GM04503 (cell line): ENCODE results near the gene SLC26A1.
"Not testable (repeated sequence)": the region's sequence is repeated elsewhere in the genome, so short reads cannot be mapped to it uniquely, and the experiment has no call there.

ENCODE experiments used
- DNase-seq: peaks from one replicate; pipeline ENCODE4 v3.0.0-alpha.2; 2012; ENCODE audit warnings: low read depth

SLC26A1 gene

DNA sequence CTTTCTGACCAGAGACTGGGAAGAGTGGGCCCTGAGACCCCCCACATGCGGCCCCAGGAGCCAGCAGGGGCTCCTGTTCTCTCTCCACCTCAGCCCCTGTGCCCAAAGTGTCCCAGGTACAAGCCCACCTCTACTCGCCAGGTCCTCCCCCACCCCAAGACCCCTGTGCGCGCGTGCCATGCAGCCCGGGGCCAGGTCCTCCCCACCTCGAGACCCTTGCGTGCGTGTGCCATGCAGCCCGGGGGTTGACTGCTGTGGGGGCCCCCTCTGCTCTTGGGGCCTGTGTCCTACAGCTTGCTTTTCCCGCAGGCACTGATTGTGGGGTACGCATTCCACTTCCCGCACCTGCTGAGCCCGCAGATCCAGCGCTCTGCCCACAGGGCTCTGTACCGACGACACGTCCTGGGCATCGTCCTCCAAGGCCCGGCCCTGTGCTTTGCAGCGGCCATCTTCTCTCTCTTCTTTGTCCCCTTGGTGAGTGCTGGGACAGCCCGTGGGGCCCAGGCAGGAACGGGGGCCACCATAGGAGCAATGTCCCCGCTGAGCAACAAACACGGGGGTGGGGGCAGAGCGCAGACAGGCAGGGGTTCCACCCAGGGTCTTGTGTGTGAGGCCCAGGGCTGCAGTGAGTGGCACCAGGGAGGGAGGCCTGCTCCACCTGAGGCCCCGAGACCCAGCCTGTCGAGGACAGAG lies 40.2 kb downstream of the SLC26A1 start:
- DNase-seq, result no peak

DNA sequence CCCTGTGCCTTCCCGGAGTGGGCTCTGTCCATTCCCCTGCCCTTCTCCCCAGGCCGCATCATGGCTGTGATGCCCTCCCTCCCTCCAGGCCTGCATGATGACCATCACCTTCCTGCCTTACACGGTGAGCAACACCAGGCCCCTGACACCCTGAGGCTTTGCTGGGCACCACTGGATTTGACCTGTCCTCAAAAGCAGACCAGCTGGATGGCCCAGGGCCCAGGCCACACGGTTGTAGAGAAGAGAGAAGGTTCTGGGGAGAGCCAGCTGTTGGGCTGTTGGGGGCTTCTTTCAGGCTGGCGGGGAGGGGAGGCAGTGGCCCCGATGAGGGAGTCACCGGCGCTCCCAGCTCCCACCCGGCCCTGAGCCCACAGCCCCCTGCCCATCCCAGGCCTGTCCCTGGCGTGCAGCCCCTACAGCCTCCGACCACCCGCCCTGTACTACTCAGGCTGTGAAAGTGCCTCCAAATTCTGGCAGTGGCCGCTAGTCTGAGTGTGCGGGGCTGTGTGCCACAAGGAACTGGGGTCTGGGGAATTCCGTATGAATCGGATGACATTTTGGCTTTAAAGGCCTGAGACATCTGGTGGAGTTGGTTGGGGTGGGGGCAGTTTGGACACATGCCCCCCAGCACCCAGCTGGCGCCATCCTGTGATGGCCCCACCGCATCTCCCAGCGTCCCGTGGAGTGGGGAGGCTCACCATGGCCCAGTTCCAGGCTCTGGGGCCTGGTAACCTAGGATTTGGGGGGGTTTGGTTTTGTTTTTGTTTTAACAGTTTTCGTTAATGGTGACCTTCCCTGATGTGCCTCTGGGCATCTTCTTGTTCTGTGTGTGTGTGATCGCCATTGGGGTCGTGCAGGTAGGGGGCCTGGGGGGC lies 41.4 kb downstream of the SLC26A1 start:
- DNase-seq, result no peak

DNA sequence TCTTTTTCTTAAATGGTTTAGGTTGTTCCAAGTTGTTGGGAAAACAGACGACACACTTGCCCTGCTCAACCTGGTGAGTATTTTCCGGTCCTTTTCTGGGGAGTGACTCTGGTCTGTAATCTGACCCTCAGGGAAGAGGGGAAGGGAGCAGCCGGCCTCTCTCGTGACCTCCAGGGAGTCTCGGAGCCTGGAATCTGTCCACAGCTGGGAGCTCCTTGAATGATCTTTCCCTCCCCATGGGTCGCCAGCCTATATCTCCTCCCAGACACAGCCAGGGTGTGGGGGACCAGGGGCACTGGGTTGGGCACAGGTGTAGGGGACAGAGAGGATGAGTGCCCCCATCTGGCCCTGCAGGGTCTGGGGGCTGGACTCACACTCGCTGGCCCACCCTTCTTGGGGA lies 42.0 kb downstream of the SLC26A1 start:
- DNase-seq, result no peak

DNA sequence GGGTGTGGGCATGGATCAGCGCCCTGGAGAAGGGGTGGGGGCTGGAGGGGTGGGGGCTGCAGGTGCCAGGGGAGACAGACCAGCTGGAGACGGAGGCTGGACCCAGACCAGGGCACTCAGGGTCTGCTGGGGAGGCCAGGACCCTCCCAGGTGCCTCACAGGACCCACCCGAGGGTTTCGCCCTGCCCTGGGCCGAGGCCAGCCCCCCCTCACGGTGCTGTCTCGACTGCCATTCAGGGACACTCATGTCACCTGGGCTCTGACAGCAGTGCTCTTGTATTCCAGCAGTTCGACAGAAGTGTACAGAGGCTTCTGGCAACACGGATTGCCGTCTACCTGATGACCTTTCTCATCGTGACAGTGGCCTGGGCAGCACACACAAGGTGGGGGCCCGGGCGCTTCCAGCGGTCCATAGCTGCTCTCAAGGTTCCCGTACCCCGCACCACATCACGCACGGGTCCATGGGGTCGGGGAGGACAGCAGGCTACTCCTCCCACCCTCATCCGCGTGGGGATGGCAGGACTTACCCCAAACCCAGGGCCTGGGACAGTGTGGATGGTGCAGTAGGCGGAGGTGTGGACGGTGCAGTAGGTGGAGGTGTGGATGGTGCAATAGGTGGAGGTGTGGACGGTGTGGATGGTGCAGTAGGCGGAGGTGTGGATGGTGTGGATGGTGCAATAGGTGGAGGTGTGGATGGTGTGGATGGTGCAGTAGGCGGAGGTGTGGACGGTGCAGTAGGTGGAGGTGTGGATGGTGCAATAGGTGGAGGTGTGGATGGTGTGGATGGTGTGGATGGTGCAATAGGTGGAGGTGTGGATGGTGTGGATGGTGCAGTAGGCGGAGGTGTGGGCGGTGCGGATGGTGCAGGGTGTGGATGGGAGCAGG lies 42.8 kb downstream of the SLC26A1 start:
- no peak for DNase-seq

- no peak for DNase-seq
These were observed 43.5 kb downstream of the SLC26A1 start for GRCh38 chr4:949656-950055.

GRCh38 chr4:948936-949300 lies 44.3 kb downstream of the SLC26A1 start:
- no peak for DNase-seq

GRCh38 chr4:948101-948935 lies 44.9 kb downstream of the SLC26A1 start:
- DNase-seq, result no peak

DNA sequence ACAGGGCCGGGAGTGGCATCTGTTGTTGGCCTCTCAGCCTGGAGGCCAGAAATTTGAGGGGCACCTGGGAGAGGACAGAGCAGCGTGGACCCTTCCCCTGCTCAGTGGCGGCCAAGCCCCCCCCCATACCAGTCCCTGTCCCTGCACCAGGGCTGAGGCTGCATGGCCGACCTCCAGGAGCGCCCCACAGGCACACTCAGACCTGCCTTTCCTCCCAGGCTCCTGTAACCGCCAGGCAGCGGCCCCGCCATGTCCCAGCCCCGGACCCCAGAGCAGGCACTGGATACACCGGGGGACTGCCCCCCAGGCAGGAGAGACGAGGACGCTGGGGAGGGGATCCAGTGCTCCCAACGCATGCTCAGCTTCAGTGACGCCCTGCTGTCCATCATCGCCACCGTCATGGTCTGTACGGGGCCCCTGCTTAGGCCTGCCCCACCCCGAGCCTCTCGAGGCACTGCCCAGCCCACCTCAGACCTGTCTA lies 45.7 kb downstream of the SLC26A1 start:
- no peak for DNase-seq

DNA sequence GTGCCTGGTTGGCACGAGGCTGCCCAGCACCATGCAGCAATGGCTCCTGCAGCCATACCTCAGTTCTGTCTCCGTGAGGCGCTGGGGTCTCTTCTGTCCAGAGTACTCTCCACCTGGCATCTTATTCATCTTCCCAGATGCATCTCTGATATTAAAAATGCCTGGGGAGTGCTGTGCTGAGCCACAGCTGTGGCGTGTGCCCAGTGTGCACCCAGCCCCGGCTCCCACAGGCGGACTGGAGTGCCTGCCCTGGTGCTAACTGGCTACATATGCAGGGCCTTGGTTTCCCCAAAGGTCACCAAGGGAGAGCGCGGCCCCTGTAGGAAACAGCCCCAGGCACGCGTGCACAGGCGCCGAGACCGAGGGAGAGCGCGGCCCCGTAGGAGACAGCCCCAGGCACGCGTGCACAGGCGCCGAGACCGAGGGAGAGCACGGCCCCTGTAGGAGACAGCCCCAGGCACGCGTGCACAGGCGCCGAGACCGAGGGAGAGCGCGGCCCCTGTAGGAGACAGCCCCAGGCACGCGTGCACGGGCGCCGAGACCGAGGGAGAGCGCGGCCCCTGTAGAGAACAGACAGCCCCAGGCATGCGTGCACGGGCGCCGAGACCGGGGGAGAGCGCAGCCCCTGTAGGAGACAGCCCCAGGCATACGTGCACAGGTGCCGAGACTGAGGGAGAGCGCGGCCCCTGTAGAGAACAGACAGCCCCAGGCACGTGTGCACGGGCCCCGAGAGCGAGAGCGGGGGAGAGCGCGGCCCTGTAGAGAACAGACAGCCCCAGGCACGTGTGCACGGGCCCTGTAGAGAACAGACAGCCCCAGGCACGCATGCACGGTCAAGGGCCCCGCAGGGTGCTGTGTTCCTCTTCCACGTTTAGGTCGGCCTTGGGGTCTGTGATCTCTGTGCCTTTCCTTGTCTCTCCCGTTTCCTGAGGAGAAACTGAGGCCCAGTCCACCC lies 46.4 kb downstream of the SLC26A1 start:
- no peak for DNase-seq

DNA sequence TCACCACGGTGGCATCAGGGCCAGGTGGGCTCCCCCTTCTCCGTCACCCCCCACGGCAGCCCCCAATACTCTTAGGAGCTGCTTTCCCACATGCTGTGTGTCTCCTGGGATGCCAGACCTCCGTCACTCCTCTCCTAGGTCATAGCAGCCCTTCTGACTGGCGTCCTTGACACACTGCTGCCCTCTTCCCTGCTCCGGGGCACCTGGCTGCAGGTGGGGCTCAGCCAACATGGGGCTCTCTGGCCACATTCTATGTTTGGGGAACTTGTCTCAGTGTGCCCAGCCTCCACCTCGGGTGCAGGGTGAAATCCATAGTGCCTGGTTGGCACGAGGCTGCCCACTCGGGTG lies 47.1 kb downstream of the SLC26A1 start:
- DNase-seq, result no peak

DNA sequence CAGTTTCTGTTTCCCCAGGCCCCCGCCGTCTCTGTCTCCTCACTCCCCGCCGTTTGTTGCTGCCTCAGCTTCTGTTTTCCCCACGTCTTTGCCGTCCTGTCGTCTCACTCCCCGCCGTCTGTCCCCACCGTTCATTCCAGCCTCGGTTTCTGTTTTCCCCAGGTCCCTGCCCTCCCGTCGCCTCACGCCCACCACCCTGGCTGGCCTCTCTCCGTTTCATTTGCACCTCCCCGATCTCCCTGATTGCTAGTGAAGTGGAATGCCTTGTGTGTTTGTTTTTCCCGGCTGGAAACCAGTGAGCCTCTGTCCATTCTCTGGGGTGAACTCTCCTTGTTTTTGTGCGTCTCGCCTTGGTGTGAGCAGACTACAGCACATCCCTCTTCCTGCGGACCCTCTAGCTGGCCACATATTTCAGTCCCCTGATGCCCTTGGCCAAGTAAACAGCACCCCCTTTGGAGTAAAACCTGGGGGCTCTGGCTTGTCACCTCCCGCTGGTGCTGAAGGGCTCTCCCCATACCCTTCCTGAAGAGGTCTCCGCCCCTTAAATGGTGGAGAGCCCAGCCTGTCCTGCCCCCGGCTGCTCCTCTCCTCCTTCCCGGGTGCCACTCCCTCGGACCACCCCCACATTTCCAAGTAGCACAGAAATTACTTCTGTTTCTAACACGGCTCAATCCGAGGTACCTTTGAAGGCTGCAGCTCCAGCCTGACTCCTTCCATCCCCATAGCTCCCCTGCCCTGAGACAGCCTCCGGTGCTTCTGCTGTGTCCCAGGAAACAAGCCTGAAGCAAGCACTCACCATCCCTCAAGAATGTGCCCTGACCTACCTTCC lies 47.7 kb downstream of the SLC26A1 start:
- no peak for DNase-seq

- not testable (repeated sequence) for DNase-seq
These were observed 53.7 kb downstream of the SLC26A1 start for GRCh38 chr4:939508-939907.
